Activated T-cell treated with anti-CD3 and anti-CD28 coated beads for 4 hours (primary cell): Measurements from ENCODE around the gene QPRT.
"Not testable (repeated sequence)": the region's sequence is repeated elsewhere in the genome, so short reads cannot be mapped to it uniquely, and the experiment has no call there.

Experiments
- DNase-seq: peaks from one replicate; pipeline ENCODE4 v3.0.0-alpha.2; 2020

The QPRT gene

DNA sequence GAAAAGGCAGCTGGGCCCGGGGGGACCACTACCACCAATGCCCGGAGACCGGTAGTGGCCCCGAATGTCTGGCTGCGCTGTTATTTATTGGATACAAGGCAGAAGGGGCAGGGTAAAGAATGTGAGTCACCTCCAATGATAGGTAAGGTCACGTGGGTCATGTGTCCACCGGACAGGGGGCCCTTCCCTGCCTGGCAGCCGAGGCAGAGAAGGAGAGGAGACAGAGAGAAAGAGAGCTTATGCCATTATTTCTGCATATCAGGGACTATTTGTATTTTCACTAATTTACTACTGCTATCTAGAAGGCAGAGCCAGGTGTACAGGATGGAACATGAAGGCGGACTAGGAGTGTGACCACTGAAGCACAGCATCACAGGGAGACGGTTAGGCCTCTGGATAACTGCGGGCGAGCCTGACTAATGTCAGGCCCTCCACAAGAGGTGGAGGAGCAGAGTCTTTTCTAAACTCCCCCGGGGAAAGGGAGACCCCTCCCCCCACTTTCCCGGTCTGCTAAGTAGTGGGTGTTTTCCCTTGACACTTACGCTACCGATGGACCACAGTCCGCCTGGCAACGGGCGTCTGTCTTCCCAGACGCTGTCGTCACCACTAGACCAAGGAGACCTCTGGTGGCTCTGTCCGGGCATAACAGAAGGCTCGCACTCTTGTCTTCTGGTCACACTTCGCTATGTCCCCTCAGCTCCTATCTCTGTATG is 42.3 kb downstream of the QPRT start:
- DNase-seq, result not testable (repeated sequence)

DNA sequence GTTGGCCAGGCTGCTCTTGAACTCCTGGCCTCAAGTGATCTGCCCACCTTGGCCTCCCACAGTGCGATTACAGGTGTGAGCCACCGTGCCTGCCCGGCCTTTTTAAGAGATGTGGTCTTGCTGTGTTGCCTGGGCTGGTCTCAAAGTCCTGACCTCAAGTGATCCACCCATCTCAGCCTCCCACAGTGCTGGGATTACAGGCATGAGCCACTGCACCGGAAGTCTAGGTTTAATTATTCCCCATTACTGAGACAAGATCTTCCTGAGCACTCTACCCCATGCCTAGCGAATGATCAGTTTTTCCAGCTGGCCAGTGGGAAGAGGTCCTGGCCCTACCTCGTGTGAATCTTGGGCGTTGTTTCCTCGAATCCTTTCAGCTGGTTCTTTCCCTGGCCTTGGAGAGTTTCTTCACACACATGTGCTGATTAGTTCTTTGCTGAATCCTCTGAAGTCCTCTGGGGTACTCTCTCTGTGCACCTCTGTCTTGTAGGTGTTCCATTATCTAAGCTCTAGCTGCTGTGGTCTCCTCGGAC is 47.9 kb downstream of the QPRT start:
- DNase-seq, result no peak

DNA sequence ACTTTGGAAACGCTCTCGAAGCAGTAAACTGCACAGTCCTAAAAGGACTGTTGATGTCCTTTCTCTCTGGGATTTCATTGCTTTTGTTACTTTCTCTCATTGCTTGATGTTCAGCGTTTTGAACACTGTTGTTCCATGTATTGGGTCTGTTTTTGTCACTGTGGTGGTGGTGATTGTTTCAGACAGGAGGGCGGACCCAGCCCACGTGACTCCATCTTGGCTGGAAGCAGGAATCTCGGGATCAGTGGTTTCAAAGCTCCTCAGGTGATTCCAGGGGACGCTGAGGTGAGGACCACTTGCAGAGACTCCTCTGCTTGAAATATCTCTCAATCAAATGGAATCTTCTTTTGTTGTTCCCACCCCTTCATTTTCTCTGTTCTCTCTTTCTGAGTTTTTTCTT is 48.5 kb downstream of the QPRT start:
- DNase-seq, result no peak

DNA sequence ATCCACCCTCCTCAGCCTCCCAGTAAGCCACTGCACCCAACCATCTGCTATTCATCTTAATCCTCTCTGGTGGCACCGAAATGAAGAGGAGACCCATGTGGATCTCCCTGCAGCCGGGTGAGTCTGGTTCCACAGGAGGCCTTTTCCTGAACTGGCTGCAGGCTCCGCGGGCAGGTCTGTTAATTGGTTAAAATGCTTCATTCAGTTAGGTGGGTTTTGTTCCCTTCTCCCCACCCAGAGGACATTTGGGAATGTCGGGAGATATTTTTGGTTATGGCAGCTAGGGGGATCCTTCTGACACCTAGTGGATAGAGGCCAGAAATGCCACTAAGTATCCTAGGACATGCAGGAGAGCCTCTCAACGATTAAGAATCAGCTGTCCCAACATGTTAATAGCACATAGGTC is 50.1 kb downstream of the QPRT start:
- DNase-seq, result no peak

DNA sequence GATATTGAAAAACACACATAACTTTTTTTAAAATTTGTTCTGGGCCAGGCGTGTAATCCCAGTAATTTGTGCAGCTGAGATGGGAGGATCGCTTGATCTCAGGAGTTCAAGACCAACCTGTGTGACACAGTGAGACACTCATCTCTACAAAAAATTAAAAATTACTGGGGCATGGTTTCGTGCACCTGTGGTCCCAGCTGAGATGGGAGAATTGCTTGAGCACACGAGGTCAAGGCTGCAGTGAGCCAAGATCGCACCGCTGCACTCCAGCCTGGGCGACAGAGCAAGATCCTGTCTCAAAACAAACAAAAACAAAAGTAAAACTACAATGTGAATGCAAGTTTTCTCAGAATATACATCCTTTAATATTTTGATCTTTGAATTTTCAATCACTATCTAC is 51.7 kb downstream of the QPRT start:
- no peak for DNase-seq

DNA sequence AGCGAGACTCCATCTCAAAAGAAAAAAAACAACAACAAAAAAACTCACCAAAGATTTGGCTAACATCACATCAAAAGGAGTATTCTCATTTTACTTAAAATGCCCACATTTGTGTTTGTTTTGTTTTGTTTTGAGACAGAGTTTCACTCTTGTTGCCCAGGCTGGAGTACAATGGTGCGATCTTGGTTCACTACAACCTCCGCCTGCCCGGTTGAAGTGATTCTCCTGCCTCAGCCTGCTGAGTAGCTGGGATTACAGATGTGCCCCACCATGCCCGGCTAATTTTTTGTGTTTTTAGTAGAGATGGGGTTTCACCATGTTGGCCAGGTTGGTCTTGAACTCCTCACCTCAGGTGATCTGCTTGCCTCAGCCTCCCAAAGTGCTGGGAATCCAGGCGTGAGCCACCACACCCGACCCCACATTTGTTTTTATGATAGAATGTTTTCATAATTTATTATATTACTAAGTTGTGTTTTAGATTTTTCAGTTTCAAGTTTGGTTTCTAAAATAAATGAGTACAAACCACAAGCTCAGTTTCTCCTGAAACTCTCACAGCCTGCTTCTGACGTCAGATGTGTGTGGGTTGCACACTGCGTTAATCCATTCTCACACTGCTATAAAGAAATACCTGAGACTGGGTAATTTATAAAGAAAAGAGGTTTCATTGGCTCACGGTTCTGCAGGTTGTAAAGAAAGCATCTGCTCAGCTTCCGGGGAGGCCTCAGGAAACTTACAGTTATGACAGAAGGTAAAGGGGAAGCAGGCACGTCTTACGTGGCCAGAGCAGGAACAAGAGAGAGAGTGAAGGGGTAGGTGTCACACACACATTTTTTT is 53.0 kb downstream of the QPRT start:
- peak; percentile 37 for DNase-seq

DNA sequence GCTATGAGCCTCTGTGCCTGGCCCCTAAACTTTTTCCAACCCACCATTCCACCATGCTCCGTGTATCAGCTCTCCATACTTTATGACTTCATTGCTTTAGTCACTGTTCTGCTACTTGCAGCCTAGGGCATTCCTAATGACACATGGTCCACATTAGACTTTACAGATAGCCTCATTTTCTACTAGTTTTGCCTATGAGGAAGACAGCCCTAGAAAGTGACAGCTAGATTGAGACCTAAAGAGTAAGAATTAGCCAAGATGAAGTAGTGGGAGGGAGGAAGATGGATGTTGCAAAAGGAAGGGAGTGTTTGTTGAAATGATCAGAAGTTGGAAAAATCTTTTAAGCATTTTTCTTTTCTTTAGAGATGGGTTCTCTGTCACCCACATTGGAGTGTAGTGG is 55.8 kb downstream of the QPRT start:
- no peak for DNase-seq

DNA sequence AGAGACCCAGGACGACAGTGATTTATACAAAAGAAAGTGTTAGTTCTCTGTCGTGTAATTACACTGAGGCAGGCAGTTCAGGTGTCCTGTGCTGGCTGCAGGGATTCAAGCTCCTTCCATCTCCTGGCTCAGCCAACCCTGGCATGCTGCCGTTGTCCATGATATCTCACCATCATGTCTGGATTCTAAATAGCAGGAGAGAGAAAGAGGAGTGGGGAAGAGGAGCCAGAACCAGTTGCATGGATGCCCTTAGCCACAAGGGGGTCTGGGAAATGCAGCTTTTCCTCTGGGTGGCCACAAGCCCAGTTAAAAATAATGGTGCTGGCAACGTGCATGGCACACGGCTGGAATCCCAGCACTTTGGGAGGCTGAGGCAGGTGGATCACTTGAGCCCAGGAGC is 57.1 kb downstream of the QPRT start:
- no peak for DNase-seq

DNA sequence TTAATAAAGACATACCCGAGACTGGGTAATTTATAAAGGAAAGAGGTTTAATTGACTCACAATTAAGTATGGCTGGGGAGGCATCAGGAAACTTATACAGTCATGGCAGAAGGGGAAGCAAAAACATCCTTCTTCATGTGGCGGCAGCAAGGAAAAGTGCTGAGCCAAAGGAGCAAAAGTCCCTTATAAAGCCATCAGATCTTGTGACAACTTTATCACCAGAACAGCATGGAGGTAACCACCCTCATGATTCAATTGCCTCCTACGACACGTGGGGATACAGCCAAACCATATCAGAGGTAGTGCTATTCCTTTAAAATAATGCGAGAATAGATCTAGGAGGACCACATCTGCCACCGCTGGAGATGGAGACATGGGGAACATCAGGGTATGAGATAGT is 57.8 kb downstream of the QPRT start:
- DNase-seq, result no peak

DNA sequence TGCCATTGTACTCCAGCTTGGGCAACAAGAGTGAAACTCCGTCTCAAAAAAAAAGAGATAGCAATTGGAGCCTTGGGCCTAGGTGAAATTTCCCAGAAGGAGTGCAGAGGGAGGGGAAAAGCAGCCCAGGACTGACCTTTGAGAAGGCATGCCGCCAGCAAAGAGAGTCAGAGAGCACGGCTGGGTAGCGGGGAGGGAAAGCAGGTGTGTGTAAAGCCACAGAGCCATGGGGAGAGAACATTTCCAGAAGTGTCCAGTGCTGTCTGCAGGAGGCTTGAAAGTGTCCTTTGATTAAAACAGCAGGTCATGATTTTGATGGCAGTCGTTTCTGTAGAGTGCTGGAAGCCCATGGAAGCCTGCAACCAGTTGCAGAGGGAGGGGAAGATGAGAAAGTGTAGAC is 58.7 kb downstream of the QPRT start:
- DNase-seq, result no peak

DNA sequence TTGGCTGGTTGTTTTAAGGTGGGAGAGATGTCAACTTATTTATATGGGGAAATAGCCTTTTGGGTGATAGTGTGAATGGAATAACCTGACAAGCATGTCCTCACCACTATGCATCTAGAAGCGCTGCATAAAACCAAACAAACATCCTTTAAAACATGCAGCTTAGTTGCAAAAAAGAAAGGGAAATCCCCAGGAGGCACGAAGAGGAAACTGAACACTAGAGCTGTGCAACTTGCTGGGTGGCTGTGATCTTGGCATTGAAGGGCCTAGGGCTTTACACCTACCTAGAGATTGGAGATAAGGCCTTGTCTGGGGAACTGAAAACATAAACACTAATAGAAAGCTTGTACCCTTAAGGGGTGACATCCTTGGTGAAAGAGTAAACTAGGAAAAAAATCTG is 59.5 kb downstream of the QPRT start:
- peak; percentile 31 for DNase-seq

DNA sequence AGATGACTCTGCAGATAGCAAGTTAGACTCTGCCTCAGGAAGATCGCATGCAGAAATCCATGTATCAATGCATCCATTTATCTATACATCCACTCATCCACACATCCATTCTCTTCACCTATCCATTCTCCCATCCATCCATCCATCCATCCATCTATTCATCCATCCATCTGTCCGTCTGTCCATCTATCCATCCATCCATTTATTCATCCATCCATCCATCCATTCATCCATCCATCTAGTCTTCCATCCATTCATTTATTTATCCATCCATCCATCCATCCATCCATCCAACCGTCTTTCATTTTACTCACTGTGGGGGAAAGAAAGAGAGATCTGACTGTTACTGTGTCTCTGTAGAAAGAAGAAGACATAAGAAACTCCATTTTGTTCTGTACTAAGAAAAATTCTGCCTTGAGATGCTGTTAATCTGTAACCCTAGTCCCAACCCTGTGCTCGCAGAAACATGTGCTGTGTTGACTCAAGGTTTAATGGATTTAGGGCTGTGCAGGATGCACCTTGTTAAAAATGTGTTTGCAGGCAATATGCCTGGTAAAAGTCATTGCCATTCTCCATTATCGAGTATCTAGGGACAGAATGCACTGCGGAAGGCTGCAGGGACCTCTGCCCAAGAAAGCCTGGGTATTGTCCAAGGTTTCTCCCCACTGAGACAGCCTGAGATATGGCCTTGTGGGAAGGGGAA is 61.1 kb downstream of the QPRT start:
- DNase-seq, result not testable (repeated sequence)

DNA sequence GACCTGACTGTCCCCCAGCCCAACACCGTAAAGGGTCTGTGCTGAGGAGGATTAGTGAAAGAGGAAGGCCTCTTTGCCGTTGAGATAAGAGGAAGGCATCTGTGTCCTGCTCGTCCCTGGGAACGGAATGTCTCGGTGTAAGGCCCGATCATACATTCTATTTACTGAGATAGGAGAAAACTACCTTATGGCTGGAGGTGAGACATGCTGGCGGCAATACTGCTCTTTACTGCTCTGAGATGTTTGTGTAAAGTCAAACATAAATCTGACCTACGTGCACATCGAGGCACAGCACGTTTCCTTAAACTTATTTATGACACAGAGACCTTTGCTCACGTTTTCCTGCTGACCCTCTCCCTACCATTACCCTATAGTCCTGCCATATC is 61.6 kb downstream of the QPRT start:
- not testable (repeated sequence) for DNase-seq

DNA sequence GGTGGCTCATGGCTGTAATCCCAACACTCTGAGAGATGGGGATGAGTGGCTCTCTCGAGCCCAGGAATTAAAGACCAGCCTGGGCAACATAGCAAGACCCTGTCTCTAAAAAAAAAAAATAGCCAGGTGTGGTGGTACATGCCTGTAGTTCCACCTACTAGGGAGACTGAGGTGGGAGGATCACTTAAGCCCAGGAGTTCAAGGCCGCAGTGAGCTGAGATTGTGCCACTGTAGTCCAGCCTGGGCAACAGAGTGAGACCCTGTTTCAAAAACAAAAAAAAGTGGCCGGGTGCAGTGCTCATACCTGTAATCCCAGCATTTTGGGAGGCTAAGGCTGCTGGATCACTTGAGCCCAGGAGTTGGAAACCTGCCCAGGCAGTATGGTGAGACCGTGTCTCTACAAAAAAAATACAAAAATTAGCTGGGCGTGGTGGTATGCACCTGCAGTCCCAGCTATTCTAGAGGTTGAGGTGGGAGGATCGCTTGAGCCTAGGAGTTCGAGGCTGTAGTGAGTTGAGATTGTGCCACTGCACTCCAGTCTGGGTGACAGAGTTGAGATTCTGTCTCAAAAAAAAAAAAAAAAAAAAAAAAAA is 63.8 kb downstream of the QPRT start:
- no peak for DNase-seq

DNA sequence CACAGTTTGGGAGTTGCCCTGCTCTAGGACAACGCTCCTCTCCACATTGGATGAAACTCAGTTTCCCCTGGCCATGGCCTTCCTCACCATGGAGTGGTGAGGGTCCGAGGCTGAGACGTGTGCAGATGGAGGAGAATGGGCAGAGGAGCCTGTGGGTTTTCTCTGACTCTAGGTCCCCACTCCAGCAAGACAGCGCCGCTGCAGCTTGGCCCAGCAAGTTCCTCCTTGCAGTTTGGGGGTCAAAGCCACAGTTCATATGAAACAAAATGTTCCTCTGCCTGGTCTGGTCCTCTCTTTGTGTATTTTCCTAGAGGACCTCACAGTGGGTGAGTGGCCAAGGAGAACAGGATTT is 64.5 kb downstream of the QPRT start:
- DNase-seq, result no peak

DNA sequence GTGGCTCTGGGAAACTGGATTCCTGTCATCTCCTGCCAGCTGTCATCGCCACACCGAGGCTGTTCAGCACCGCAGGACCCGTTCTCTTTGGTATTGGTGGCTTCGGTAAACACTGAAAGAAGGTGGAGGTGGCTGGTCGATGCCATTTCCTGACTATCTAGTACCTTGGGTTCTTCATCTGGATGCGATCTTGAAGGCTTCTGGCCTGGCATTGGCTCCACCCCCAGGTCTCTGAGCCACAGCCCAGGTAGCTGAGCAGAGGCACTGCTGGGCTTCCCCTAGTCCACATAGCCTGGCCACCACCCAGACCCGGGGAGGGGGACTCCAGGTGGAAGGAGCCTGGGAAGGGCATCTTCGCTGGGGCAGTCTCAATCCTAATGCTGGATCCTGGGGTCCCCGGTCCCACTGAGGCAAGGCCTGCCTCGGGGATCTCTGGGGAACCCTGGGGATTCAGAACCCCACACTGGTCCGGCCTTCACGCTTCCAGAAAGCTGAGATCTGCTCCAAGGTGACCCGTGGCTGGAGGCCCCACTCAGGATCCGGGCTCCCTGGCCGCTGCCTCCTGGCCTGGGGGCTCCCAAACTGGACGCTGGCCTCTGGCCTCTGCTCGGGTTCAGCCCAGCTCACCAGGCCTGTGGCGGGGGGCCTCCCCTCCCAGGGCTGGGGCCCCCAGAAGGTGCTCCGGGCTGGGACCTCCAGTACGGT is 65.0 kb downstream of the QPRT start:
- DNase-seq, result peak; percentile 27

DNA sequence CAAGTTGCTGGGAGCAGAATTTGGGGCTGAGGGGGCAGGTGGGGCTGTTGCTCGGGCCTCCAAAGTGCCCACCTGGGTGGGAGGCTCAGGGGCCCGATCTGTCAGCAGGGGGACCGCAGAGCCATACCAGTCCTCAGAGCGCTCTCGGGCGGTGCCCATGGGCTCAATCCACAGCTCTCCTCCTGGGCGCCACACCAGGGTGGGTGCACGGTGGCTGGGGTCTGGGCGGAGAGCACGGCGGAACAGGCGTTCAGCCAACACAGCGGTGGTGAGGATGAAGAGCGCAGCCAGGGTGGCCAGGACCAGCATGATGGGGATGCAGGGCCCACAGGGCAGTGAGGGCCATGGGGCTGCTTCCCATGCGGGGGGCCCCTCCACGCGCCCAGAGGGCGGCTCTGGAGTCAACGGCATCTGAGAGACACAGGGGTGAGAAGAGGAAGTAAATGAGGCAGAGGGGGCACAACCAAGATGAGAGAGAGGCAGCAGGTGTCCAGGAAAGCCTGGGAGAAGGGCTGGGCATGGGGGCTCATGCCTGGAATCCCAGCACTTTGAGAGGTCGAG is 65.6 kb downstream of the QPRT start:
- DNase-seq, result no peak

DNA sequence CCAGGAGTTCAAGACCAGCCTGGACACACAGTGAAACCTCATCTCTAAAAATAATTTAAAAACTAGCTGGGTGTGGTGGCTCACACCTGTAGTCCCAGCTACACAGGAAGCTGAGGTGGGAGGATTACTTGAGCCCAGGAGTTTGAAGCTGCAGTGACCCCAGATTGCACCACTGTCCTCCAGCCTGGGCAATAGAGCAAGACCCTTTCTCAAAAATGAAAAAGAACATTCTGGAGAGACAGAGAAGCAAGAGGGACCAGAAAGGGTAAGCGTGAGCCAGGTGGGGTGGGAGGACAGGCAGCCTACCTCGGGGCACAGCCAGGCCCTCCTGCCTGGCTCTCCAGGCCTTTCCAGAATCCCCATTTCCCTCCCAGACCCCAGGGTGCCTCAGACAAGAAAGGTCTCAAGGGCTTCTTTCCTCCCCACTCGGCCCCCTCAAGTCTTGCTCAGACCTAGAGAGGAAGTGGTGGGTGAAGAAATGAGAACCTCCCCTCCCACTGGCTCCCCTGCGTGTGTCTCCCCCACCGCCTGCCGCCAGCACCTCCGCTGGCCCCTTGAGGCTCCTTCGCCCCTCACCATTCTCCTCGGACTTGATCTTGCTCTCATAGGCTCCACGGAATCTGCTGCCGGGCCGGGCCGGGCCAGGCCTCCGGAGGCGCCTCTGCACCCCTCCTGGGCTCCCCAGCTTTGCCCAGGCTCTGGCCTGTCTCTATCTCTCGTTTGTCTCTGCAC is 66.3 kb downstream of the QPRT start:
- peak; percentile 23 for DNase-seq

DNA sequence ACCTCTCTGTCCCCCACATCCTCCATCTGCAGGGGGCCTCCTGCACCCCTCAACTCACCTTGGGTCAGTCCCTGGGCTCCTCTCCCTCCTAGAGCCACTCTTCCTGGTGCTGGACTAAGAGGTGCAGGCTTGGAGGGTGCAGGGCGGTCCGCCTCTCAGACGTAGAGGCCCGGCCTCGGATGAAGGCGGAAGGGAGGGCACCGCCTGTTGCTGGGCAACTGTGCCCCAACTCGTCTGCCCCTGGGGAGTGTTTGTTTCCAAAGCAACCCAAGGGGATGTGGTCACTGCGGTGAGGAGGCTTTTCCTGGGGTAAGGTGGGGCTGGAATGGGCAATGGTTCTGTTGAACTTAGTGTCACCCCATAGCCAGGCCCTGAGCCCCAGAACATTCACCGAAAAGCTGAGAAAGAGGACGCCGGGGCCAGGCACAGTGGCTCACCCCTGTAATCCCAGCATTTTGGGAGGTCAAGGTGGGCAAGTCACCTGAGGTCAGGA is 66.9 kb downstream of the QPRT start, which contains the start of gene C16orf54:
Gene C16orf54, minus strand, starts transcription at position 138 of the 493 bp plus-strand sequence. CDS start 1,039 bp downstream, outside the sequence.
- peak; percentile 71 for DNase-seq

DNA sequence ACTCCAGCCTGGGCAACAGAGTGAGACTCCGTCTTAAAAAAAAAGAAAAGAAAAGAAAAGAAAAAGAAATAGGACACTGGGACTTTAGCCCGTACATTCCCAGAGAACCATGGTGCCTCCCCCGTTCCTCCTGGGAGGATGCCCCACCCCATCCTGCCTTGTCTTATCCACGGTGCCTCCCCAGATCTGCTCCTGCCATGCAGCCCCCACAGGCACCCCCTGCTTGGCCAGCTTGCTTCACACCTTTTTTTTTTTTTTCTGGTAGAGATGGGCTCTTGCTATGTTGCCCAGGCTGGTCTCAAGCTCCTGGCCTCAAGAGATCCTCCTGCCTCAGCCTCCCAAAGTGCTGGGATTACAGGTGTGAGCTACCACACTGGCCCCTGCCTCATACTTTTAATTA is 67.5 kb downstream of the QPRT start:
- DNase-seq, result not testable (repeated sequence)
